Measurements from ENCODE around the gene MYO5A. TPM values are rescaled to one million over a fixed set of nuclear protein-coding genes. Genes with fewer than 3 reads are reported as not detected.
"Not testable (repeated sequence)": the region's sequence is repeated elsewhere in the genome, so short reads cannot be mapped to it uniquely, and the experiment has no call there.

Gene MYO5A
- total RNA-seq, 2 experiments from 2014 or later, result 41.3 to 42.2 TPM

- Mint-ChIP-seq H3K9me3 (no peaks in the 10 kb centered on the region), H3K36me3 (ENCODE audit: low read depth) (no peaks in the 10 kb centered on the region), H3K27me3 (no peaks in the 10 kb centered on the region), H3K4me1 (peaks cover 16% of the 10 kb centered on the region), H3K27ac (no peak overlapping the region), H3K4me3 (no peak overlapping the region)
- POLR2A ChIA-PET, result no interaction called here
- no peak for DNase-seq
- CTCF ChIA-PET, result interaction anchor here (1.1 to 1.2 kb wide), 2 partner anchors 23 to 25 kb away, joined by 3 read pairs; no protein-coding TSS in a partner anchor
Observed at GRCh38 chr15:52440946-52441345, 87.7 kb downstream of the MYO5A start.

- Mint-ChIP-seq H3K4me1 (peaks cover 16% of the 10 kb centered on the region), H3K27me3 (no peaks in the 10 kb centered on the region), H3K9me3 (no peaks in the 10 kb centered on the region), H3K36me3 (ENCODE audit: low read depth) (no peaks in the 10 kb centered on the region), H3K27ac (no peak overlapping the region), H3K4me3 (no peak overlapping the region)
- no peak for DNase-seq
- CTCF ChIA-PET, result interaction anchor here (1.2 kb wide), 1 partner anchor 25 kb away, joined by 3 read pairs; no protein-coding TSS in a partner anchor
- POLR2A ChIA-PET, result interaction anchor here (0.6 kb wide), 1 partner anchor 19 kb away, joined by 3 read pairs; no protein-coding TSS in a partner anchor
Observed at GRCh38 chr15:52440414-52440813, 88.3 kb downstream of the MYO5A start.

- no peak for DNase-seq
- H3K27ac Mint-ChIP-seq, result no peak overlapping the region
- CTCF ChIA-PET, result no interaction called here
Observed at GRCh38 chr15:52439470-52439869, 89.2 kb downstream of the MYO5A start.

GRCh38 chr15:52439042-52439441, 89.6 kb downstream of the MYO5A start:
- H3K9me3 Mint-ChIP-seq; CTCF ChIA-PET; H3K4me3 Mint-ChIP-seq; H3K27ac Mint-ChIP-seq; H3K36me3 Mint-ChIP-seq (ENCODE audit: low read depth); DNase-seq; H3K27me3 Mint-ChIP-seq: not testable (repeated sequence)
- POLR2A ChIA-PET, result interaction anchor here (1.2 kb wide), 1 partner anchor 27 kb away, joined by 3 read pairs; no protein-coding TSS in a partner anchor
- peaks cover 16% of the 10 kb centered on the region for H3K4me1 Mint-ChIP-seq

More at GRCh38 chr15:52439470-52439869, 89.2 kb downstream of the MYO5A start:
- H3K4me3 Mint-ChIP-seq, result no peak overlapping the region
- H3K4me1 Mint-ChIP-seq, result peaks cover 16% of the 10 kb centered on the region
- H3K36me3 Mint-ChIP-seq (ENCODE audit: low read depth), result no peaks in the 10 kb centered on the region
- POLR2A ChIA-PET, result interaction anchor here (0.6 to 1.2 kb wide), 2 partner anchors 18 to 26 kb away, joined by 3 read pairs; no protein-coding TSS in a partner anchor
- H3K9me3 Mint-ChIP-seq, result no peaks in the 10 kb centered on the region
- H3K27me3 Mint-ChIP-seq, result no peaks in the 10 kb centered on the region

GRCh38 chr15:52438047-52438446, 90.6 kb downstream of the MYO5A start:
- Mint-ChIP-seq H3K9me3 (no peaks in the 10 kb centered on the region), H3K4me1 (peaks cover 16% of the 10 kb centered on the region), H3K27ac (no peak overlapping the region), H3K4me3 (no peak overlapping the region), H3K36me3 (ENCODE audit: low read depth) (no peaks in the 10 kb centered on the region), H3K27me3 (no peaks in the 10 kb centered on the region)
- no peak for DNase-seq
- CTCF ChIA-PET, result no interaction called here
- POLR2A ChIA-PET, result interaction anchor here (0.8 to 1.2 kb wide), 2 partner anchors 28 to 90 kb away, joined by 3 read pairs; partner anchors contain the start of gene MYO5A

GRCh38 chr15:52437646-52438045, 91.0 kb downstream of the MYO5A start:
- CTCF ChIA-PET, result no interaction called here
- Mint-ChIP-seq H3K27ac (no peak overlapping the region), H3K27me3 (no peaks in the 10 kb centered on the region), H3K9me3 (no peaks in the 10 kb centered on the region), H3K4me3 (no peak overlapping the region), H3K36me3 (ENCODE audit: low read depth) (peaks cover 1% of the 10 kb centered on the region), H3K4me1 (peaks cover 17% of the 10 kb centered on the region)
- POLR2A ChIA-PET, result no interaction called here
- no peak for DNase-seq

GRCh38 chr15:52436981-52437380, 91.7 kb downstream of the MYO5A start:
- peaks cover 2% of the 10 kb centered on the region for H3K36me3 Mint-ChIP-seq (ENCODE audit: low read depth)
- POLR2A ChIA-PET, result no interaction called here
- peaks cover 16% of the 10 kb centered on the region for H3K4me1 Mint-ChIP-seq
- DNase-seq, result no peak
- no peak overlapping the region for H3K4me3 Mint-ChIP-seq
- no peak overlapping the region for H3K27ac Mint-ChIP-seq
- H3K9me3 Mint-ChIP-seq, result no peaks in the 10 kb centered on the region
- no peaks in the 10 kb centered on the region for H3K27me3 Mint-ChIP-seq
- CTCF ChIA-PET, result no interaction called here

GRCh38 chr15:52434885-52435284, 93.8 kb downstream of the MYO5A start:
- Mint-ChIP-seq H3K4me1 (peaks cover 14% of the 10 kb centered on the region), H3K27ac (no peak overlapping the region), H3K36me3 (ENCODE audit: low read depth) (peaks cover 2% of the 10 kb centered on the region), H3K27me3 (no peaks in the 10 kb centered on the region), H3K4me3 (no peak overlapping the region), H3K9me3 (no peaks in the 10 kb centered on the region)
- DNase-seq, result no peak
- ChIA-PET CTCF (no interaction called here), POLR2A (no interaction called here)

GRCh38 chr15:52428297-52428696, 100.4 kb downstream of the MYO5A start:
- Mint-ChIP-seq H3K9me3 (no peaks in the 10 kb centered on the region), H3K4me1 (peaks cover 10% of the 10 kb centered on the region), H3K4me3 (no peak overlapping the region), H3K27ac (no peak overlapping the region), H3K36me3 (ENCODE audit: low read depth) (peaks cover 12% of the 10 kb centered on the region), H3K27me3 (no peaks in the 10 kb centered on the region)
- POLR2A ChIA-PET, result no interaction called here
- no peak for DNase-seq
- CTCF ChIA-PET, result no interaction called here

- ChIA-PET CTCF (no interaction called here), POLR2A (no interaction called here)
- H3K4me1 Mint-ChIP-seq, result peaks cover 10% of the 10 kb centered on the region
- no peaks in the 10 kb centered on the region for H3K9me3 Mint-ChIP-seq
- DNase-seq, result no peak
- H3K27ac Mint-ChIP-seq, result no peak overlapping the region
- no peaks in the 10 kb centered on the region for H3K27me3 Mint-ChIP-seq
- peaks cover 14% of the 10 kb centered on the region for H3K36me3 Mint-ChIP-seq (ENCODE audit: low read depth)
- H3K4me3 Mint-ChIP-seq, result no peak overlapping the region
Observed at GRCh38 chr15:52427804-52428203, 100.9 kb downstream of the MYO5A start.

GRCh38 chr15:52424856-52425431, 103.7 kb downstream of the MYO5A start:
- ChIA-PET POLR2A (no interaction called here), CTCF (no interaction called here)
- no peak overlapping the region for H3K27ac Mint-ChIP-seq
- no peaks in the 10 kb centered on the region for H3K27me3 Mint-ChIP-seq
- peaks cover 19% of the 10 kb centered on the region for H3K36me3 Mint-ChIP-seq (ENCODE audit: low read depth)
- H3K4me3 Mint-ChIP-seq, result no peak overlapping the region
- no peaks in the 10 kb centered on the region for H3K9me3 Mint-ChIP-seq
- H3K4me1 Mint-ChIP-seq, result peaks cover 9% of the 10 kb centered on the region
- DNase-seq, result no peak

GRCh38 chr15:52423852-52424251, 104.8 kb downstream of the MYO5A start:
- no peak overlapping the region for H3K4me3 Mint-ChIP-seq
- H3K27ac Mint-ChIP-seq, result no peak overlapping the region
- POLR2A ChIA-PET, result no interaction called here
- DNase-seq, result no peak
- no peaks in the 10 kb centered on the region for H3K27me3 Mint-ChIP-seq
- H3K36me3 Mint-ChIP-seq (ENCODE audit: low read depth), result peaks cover 19% of the 10 kb centered on the region
- H3K9me3 Mint-ChIP-seq, result no peaks in the 10 kb centered on the region
- H3K4me1 Mint-ChIP-seq, result peaks cover 14% of the 10 kb centered on the region
- CTCF ChIA-PET, result no interaction called here

GRCh38 chr15:52422001-52422400, 106.7 kb downstream of the MYO5A start:
- Mint-ChIP-seq H3K9me3 (no peaks in the 10 kb centered on the region), H3K4me3 (no peak overlapping the region), H3K27ac (no peak overlapping the region), H3K27me3 (no peaks in the 10 kb centered on the region), H3K36me3 (ENCODE audit: low read depth) (peaks cover 16% of the 10 kb centered on the region), H3K4me1 (peaks cover 11% of the 10 kb centered on the region)
- no peak for DNase-seq
- CTCF ChIA-PET, result no interaction called here
- POLR2A ChIA-PET, result no interaction called here

GRCh38 chr15:52421029-52421428, 107.7 kb downstream of the MYO5A start:
- H3K27me3 Mint-ChIP-seq, result no peaks in the 10 kb centered on the region
- ChIA-PET POLR2A (interaction anchor here (0.8 kb wide), 1 partner anchor 19 kb away, joined by 3 read pairs; no protein-coding TSS in a partner anchor), CTCF (interaction anchor here (0.8 kb wide), 1 partner anchor 19 kb away, joined by 3 read pairs; no protein-coding TSS in a partner anchor)
- H3K4me1 Mint-ChIP-seq, result peaks cover 11% of the 10 kb centered on the region
- H3K9me3 Mint-ChIP-seq, result no peaks in the 10 kb centered on the region
- H3K36me3 Mint-ChIP-seq (ENCODE audit: low read depth), result peaks cover 13% of the 10 kb centered on the region
- H3K4me3 Mint-ChIP-seq, result no peak overlapping the region
- no peak for DNase-seq
- H3K27ac Mint-ChIP-seq, result no peak overlapping the region
